Renal cortex interstitium (tissue), 11 donors: ENCODE results near the gene GLDC. TPM values are rescaled to one million over a fixed set of nuclear protein-coding genes. Genes with fewer than 3 reads are reported as not detected.
A peak's percentile ranks its signal among the peaks of the same experiment; 100 is the strongest.
"Not testable (repeated sequence)": the region's sequence is repeated elsewhere in the genome, so short reads cannot be mapped to it uniquely, and the experiment has no call there.

Experiments
- DNase-seq, 11 donors: peaks; one replicate each; pipeline ENCODE4 v3.0.0-alpha.2; 2013; ENCODE audit warnings: low read depth in 9 of 11, low spot score in 4 of 11; ENCODE audit errors: extremely low read depth in 1 of 11
- polyA plus RNA-seq, 3 donors: library from polyadenylated mRNA; unstranded; fragments of 120-200 nt; gene quantifications; one replicate each; pipeline ENCODE4 v1.2.1, GENCODE V29; 2013; ENCODE audit not compliant: insufficient read length in 3 of 3

Gene GLDC
- polyA plus RNA-seq, 3 donors = 18.8 to 21.4 (median 19.0) TPM

GRCh38 chr9:6669881-6670280 is 24.4 kb upstream of the GLDC start:
- no peak for DNase-seq

- peak in 1 of 11 donors; percentile 20 for DNase-seq
Observed at GRCh38 chr9:6667633-6668280, 22.2 kb upstream of the GLDC start.

GRCh38 chr9:6667080-6667479 is 21.6 kb upstream of the GLDC start:
- no peak for DNase-seq

GRCh38 chr9:6665628-6666027 is 20.1 kb upstream of the GLDC start:
- DNase-seq = no peak

- DNase-seq = no peak
Observed at GRCh38 chr9:6664204-6664680, 18.7 kb upstream of the GLDC start.

- no peak for DNase-seq
Observed at GRCh38 chr9:6660512-6660911, 15.0 kb upstream of the GLDC start.

- no peak for DNase-seq
Observed at GRCh38 chr9:6658628-6659353, 13.3 kb upstream of the GLDC start.

- no peak for DNase-seq
Observed at GRCh38 chr9:6656614-6657300, 11.2 kb upstream of the GLDC start.

GRCh38 chr9:6655036-6655435 is 9.5 kb upstream of the GLDC start:
- no peak for DNase-seq

- no peak for DNase-seq
Observed at GRCh38 chr9:6646293-6646636, 736 bp upstream of the GLDC start.

- not testable (repeated sequence) for DNase-seq
Observed at GRCh38 chr9:6645105-6645354, 499 bp downstream of the GLDC start.

GRCh38 chr9:6644346-6645104 is 1.0 kb downstream of the GLDC start:
- DNase-seq = no peak

- DNase-seq = no peak
Observed at GRCh38 chr9:6641961-6642360, 3.6 kb downstream of the GLDC start.

GRCh38 chr9:6641561-6641960 is 4.0 kb downstream of the GLDC start:
- no peak for DNase-seq

GRCh38 chr9:6641056-6641455 is 4.5 kb downstream of the GLDC start:
- no peak for DNase-seq

GRCh38 chr9:6640268-6641051 is 5.1 kb downstream of the GLDC start:
- no peak for DNase-seq

- no peak for DNase-seq
Observed at GRCh38 chr9:6639622-6640021, 5.9 kb downstream of the GLDC start.

- DNase-seq = no peak
Observed at GRCh38 chr9:6634444-6634843, 11.1 kb downstream of the GLDC start.

GRCh38 chr9:6633378-6633777 is 12.2 kb downstream of the GLDC start:
- no peak for DNase-seq
